HG03342 (cell line): Measurements from ENCODE around the gene TFPI2.
"Not testable (repeated sequence)": the region's sequence is repeated elsewhere in the genome, so short reads cannot be mapped to it uniquely, and the experiment has no call there.

ENCODE experiments used
- ATAC-seq: cut with Tn5 transposase; IDR thresholded peaks from one replicate; pipeline ENCODE4 v1.9.1; 2021; ENCODE audit warnings: mild to moderate bottlenecking, moderate library complexity; ENCODE audit not compliant: unreplicated experiment

TFPI2 gene

DNA sequence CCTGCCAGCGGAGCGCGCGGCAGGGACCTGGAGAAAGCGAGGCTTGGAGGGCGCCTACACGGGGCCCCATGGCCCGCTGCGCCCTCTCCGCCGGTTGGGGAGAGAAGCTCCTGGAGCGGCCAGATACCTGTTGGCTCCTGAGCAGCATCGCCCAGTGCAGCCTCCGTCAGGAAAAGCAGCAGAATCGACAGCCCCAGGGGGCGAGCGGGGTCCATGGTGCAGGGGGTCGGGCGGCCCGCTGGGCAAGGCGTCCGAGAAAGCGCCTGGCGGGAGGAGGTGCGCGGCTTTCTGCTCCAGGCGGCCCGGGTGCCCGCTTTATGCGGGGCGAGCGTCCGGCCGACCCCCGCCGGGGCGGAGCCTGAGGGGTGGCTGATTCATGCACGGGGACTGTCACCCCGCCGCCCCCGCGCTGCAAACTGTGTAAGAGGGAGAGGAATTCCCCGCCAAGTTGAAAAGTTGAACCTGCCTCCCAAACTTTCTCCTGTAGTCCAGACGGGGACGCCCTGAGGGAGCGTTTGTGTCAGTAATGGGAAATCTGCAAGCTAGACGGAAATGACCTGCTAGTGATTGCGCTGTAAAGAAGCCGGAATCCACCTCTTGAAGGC lies at the start of gene TFPI2:
TSS of gene TFPI2 (minus strand) at position 290 of the 605 bp plus-strand sequence. CDS start at position 215, 75 bp downstream.
- ATAC-seq, result peak; percentile 50

DNA sequence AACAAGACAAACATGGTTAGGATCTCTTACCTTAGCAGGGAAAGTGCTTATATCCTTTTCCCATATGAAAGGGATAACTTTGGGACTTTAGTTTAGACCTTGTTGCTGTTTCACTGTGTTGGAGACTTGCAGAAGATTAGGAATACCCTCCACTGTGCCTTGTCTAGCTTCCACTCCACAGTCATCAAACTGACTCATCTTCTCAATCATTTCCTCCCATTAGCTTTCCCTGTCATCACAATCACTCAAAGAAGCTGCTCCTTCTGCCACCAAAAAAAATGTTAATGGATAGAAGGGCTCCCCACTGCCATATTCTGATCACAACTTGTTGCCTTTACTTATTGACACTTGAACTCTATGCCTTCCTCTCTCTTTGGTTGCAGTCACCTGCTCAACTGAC lies 47.7 kb upstream of the TFPI2 start:
- no peak for ATAC-seq

GRCh38 chr7:93937818-93938217 lies 47.3 kb upstream of the TFPI2 start:
- no peak for ATAC-seq

DNA sequence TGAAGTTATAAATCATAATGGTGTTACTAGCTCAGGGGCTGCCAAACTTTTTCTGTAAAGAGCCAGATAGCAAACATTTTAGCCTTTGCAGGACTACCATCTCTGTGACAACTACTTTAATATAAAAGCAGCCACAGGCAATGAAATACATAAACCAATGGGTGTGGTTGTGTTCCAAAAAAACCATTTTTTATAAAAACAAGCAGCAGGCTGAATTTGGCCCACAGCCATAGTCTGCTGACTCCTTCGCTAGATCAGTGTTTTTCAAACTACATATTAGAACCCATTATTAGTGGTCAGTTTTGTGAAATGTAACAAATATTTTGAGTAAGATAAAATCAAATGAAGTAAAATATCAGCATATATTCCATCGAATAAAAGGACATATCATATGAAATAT lies 44.5 kb upstream of the TFPI2 start:
- ATAC-seq, result no peak

- no peak for ATAC-seq
Observed at GRCh38 chr7:93933156-93933555, 42.6 kb upstream of the TFPI2 start.

DNA sequence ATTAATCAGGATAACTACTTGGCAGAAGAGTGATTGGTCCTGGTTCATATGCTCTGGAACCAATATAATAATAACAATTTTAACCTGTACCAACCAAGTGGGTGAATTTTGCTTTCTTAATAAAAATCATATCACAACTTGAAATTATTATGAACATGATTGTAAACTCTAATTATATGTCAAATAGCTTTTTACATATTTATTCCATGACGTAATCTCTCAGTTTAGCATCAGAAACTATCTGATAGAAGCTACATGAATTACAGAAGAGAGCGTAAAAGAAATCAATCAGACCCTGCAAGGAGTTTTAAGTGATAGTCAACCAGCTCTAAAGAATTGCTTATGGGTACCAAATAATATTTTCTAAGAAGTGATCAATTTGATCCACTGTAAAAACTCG lies 41.1 kb upstream of the TFPI2 start:
- no peak for ATAC-seq

DNA sequence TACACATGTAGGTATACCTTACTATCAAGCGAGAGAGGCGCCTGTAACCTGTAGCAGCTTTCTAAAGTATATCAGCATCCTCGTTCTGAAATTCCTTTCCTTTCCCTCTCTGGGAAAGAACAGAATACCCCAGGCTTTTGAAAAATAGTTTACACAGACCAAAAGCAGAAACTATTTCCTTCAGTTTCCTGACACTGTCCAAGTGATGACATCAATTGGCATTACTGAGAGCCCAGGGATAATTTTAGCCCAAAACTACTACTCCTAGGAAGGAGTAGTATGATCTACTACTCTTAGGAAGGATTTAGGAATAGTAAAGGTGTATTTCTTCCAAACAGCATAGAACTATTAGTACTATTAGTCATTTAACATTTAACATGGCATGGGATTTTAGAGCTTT lies 37.0 kb upstream of the TFPI2 start:
- ATAC-seq, result no peak

- ATAC-seq, result no peak
Observed at GRCh38 chr7:93926800-93927199, 36.2 kb upstream of the TFPI2 start.

DNA sequence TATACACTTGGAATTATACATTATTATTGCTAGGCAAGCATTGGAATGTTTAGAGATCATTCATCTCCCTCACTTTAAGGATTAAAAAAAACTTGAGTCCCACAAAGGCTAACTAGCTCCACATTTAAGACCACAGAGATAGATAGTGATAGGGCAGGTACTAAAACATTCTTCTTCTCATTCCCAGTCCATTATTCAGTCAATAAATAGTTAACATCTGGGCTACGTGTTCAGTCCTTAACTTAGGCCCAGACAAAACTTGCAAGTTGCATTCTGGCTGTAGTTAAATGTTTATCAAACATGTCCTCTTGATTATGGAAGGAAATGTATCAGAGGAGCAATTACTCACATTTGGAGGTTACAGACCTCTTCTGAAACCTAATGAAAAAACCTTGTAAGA lies 33.4 kb upstream of the TFPI2 start:
- ATAC-seq, result no peak

DNA sequence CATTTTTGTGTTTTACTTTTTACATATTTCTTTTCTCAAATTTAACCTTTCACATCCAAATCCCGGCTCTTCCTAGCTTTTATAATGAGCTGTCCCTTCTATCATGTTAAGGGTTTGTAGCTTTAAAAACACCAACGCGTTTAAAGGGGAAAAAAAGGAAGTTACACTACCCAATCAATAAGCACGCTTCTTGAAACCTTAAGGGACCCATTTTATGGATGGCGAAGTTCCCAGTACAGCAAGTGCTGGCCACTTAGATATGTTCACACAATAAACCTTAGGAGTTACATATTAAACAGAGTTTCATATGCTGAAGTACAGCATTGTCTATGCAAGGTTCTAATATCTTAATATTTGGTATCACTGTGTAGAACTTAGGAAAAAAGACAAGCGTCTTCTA lies 32.7 kb upstream of the TFPI2 start:
- ATAC-seq, result no peak

DNA sequence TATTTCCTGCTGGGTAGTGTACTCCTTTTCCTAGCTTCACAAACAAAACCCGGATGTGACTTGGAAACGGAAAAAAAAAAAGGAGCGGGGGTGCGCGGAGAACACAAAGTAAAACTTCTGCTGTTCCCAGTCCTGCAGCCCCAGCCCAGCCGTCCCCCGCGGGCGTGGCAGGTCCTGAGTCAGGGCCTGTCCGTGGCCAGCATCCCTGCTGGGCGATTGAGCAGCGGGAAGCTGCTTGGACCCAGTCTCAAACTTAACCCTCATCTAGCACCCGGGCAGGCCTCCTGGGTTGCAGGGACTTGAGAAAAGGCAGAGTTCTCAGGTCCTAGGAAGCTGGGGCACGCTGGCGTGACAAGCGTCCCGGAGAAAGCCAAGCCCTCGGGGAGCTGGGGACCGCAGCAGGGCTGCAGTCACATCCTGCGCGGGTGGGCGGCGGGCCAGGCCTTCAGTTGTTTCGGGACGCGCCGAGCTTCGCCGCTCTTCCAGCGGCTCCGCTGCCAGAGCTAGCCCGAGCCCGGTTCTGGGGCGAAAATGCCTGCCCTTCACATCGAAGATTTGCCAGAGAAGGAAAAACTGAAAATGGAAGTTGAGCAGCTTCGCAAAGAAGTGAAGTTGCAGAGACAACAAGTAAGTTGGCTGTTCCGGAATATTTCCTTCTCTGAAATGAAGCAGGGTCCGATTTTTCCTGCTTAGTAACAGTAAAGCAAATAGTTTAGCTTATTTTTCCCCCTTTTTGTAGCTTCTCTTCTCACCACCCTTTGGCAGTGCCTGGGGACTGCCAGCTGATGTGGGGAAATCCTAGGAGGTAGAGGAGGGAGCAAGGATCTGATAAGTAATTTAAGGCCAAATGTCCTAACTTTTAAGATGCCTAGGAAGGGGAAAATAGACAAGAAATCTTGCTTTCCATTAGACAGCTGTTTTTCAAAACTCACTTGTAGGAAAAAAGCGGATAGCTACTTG lies 31.3 kb upstream of the TFPI2 start, which contains the start of gene GNG11:
TSS of gene GNG11 (plus strand) at position 129 of the 960 bp plus-strand sequence. CDS start at position 532, 403 bp downstream.
- ATAC-seq, result peak; percentile 91

GRCh38 chr7:93921186-93921585 lies 30.6 kb upstream of the TFPI2 start:
- ATAC-seq, result no peak

GRCh38 chr7:93920496-93921182 lies 30.1 kb upstream of the TFPI2 start:
- ATAC-seq, result no peak

DNA sequence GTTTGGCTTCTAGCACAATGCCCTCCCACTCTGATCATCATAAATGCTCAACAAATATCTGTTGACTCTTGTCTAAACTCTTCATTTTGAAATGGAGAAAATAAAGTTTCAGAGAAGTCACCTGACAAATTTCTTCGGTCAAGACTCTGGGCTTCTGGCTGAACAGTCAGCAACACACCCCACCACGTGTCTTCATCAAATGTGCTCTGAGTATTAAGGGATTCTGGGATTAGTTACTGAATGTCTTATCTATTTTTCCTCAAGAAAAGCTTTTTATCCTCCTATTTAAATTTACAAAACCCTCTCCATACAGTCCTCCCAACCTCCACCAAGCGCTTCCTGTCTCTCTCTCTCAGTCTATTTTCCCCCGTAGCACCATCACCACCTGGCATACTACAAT lies 25.8 kb upstream of the TFPI2 start:
- peak; percentile 14 for ATAC-seq

DNA sequence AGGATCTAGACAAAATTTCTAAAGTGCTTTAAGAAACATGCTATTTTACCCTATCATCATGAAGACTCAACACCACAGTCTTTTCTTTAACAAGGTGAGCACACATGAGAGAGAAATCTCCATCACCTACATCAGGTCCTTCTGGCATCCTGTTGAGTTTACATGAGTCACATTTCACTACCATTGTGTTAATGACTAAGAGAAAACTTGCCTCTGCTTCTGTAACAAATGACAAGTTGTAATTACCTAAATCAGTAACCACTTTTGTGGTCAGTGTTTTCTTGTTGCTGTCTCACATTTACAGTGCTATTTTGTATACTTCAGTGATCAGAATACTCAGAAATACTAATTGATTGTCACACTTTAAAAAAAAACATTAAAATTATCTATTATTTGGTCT lies 25.3 kb upstream of the TFPI2 start:
- ATAC-seq, result peak; percentile 48

- not testable (repeated sequence) for ATAC-seq
Observed at GRCh38 chr7:93915206-93915842, 24.8 kb upstream of the TFPI2 start.

DNA sequence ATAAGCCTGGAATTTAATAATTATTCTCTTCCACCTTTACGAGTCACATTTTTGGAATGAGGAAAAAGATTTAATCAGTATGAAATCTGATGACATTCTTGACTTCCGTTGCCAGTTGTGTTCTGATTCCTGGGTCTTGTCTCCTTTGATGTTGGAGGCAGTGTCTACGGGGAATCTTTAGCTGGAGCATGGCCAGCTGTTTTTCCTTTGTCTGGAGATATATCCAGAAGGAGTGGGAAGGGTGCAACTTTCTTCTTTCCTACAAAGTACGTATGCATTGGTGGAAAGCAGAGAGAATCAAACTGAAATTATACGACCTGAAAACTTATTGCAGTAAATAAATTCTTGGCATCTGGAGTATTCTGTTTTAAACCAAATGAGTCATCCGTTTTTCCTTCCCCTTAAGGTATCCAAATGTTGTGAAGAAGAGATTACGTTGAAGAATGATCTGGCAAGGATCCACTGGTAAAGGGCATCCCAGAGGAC lies 24.1 kb upstream of the TFPI2 start:
- ATAC-seq, result no peak

- no peak for ATAC-seq
Observed at GRCh38 chr7:93913197-93913596, 22.6 kb upstream of the TFPI2 start.

GRCh38 chr7:93911661-93912060 lies 21.1 kb upstream of the TFPI2 start:
- peak; percentile 61 for ATAC-seq

- ATAC-seq, result not testable (repeated sequence)
Observed at GRCh38 chr7:93911242-93911641, 20.7 kb upstream of the TFPI2 start.
